Measurements from ENCODE around the gene MBD4.
A peak's percentile ranks its signal among the peaks of the same experiment; 100 is the strongest.
"Not testable (repeated sequence)": the region's sequence is repeated elsewhere in the genome, so short reads cannot be mapped to it uniquely, and the experiment has no call there.

MBD4 gene

DNA sequence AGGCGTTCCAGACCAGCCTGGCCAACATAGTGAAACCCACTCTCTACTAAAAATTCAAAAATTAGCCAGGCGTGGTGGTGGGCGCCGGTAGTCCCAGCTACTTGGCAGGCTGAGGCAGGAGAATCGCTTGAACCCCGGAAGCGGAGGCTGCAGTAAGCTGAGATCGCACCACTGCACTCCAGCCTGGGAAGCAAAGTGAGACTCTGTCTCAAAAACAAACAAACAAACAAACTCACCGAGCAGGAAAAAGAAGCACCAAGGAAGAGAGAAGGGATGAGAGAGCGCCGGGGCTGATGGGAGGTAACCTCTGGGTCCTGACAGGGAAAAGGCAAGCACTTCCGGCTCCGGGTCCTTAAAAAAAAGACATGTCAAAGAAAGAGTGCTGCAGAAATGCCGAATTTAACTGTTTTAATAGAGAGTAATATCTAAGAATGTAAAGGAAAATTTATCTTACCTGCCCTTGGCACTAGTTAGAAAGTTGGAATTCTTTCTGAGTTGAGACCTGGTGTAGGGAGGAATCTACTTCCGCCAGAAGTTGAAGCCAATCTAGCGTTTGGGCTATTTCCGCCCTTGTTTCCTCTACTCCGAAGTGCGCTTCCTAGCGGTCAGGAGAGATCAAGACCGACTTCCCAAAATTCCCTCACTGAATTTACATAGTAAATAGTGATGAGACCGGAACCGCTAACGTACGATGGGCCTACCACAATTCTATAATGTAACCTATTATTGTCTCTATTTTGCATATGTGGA lies 40.4 kb downstream of the MBD4 start:
- H3K9me3 Mint-ChIP-seq: no peaks in the 10 kb centered on the region
- no peaks in the 10 kb centered on the region for H3K27me3 Mint-ChIP-seq (ENCODE audit: low read depth)
- H3K4me1 Mint-ChIP-seq (ENCODE audit: low read depth): peaks cover 27% of the 10 kb centered on the region
- peak overlapping the region; percentile 94 for H3K27ac Mint-ChIP-seq
- peak overlapping the region; percentile 97 for H3K4me3 Mint-ChIP-seq
- peaks cover 8% of the 10 kb centered on the region for H3K36me3 Mint-ChIP-seq (ENCODE audit: low read depth)

DNA sequence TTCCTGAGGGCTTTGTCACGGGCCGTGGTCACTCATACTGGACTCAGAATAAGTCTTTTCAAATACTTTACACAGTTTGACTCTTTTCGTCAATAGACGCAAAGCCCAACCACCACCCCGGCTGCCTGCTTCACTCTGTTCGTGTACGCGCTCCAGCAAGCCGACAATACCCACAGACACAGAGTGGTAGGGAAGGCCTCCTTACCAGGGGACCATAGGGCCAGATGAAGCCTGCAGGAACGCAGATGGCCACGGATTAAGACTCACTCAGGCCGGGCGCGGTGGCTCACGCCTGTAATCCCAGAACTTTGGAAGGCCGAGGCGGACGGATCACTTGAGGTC lies 41.0 kb downstream of the MBD4 start:
- Mint-ChIP-seq H3K9me3 (no peaks in the 10 kb centered on the region), H3K4me1 (ENCODE audit: low read depth) (peaks cover 27% of the 10 kb centered on the region), H3K27ac (peak overlapping the region; percentile 94)

DNA sequence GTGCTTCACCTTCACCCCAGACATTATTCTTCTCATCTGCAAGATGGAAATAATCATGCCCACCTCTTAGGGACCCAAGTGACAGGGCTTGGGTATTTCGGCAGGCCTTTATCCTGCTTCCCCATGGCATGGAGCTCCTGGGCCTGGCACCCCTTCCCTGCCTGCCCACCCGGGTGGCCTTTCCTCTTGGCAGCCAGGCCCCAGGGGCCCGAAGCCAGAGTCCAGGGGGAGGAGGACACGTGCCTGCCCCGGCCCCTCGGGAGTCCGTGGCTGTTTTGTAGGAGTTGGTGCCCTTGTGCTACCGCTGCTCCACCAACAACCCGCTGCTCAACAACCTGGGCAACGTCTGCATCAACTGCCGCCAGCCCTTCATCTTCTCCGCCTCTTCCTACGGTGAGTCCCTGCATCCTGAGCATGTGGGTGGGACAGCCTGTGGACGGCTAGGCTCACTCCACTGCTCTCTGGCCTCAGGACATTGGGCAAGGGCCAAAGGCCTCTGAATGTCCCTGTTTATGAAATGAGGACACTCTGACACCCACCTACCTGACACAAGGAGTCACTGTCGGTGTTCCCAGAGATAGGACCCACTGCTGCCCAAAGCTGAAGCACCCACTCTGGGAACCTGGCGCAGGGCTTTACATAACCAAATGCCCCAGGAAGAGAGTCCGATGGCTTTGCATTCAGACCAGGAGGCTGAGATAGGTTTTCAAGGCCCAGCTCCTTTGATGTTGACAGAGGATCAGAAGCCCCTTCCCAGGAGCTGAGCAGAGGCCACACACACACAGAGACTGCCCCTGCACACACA lies 45.8 kb downstream of the MBD4 start:
- Mint-ChIP-seq H3K36me3 (ENCODE audit: low read depth) (peaks cover 18% of the 10 kb centered on the region), H3K4me1 (ENCODE audit: low read depth) (peaks cover 22% of the 10 kb centered on the region)
- not testable (repeated sequence) for H3K4me3 Mint-ChIP-seq; H3K27me3 Mint-ChIP-seq (ENCODE audit: low read depth); H3K27ac Mint-ChIP-seq; H3K9me3 Mint-ChIP-seq

More for the DNA sequence above, 41.0 kb downstream of the MBD4 start:
- Mint-ChIP-seq H3K36me3 (ENCODE audit: low read depth) (peaks cover 9% of the 10 kb centered on the region), H3K4me3 (peak overlapping the region; percentile 97), H3K27me3 (ENCODE audit: low read depth) (no peaks in the 10 kb centered on the region)

DNA sequence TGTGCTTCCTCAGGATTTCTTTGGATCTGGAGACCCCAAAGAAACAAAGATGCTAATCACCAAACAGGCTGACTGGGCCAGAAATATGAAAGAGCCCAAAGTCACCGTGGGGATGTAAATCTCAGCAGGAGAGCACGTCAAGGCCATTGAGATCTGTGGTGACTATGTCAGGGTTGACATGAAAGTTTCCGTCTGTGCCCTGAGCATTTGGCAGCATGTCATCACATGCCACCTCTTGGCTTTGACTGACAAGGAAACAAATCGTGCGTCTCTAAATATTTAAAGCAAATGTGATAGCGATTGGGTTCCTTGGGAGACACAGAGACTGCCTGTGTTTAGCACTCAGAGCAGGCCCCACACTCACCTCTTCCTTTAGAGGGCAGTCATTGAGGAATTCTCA lies 46.5 kb downstream of the MBD4 start:
- Mint-ChIP-seq H3K9me3 (no peaks in the 10 kb centered on the region), H3K4me1 (ENCODE audit: low read depth) (peaks cover 16% of the 10 kb centered on the region), H3K27me3 (ENCODE audit: low read depth) (no peaks in the 10 kb centered on the region), H3K36me3 (ENCODE audit: low read depth) (peaks cover 19% of the 10 kb centered on the region), H3K27ac (no peak overlapping the region), H3K4me3 (no peak overlapping the region)

DNA sequence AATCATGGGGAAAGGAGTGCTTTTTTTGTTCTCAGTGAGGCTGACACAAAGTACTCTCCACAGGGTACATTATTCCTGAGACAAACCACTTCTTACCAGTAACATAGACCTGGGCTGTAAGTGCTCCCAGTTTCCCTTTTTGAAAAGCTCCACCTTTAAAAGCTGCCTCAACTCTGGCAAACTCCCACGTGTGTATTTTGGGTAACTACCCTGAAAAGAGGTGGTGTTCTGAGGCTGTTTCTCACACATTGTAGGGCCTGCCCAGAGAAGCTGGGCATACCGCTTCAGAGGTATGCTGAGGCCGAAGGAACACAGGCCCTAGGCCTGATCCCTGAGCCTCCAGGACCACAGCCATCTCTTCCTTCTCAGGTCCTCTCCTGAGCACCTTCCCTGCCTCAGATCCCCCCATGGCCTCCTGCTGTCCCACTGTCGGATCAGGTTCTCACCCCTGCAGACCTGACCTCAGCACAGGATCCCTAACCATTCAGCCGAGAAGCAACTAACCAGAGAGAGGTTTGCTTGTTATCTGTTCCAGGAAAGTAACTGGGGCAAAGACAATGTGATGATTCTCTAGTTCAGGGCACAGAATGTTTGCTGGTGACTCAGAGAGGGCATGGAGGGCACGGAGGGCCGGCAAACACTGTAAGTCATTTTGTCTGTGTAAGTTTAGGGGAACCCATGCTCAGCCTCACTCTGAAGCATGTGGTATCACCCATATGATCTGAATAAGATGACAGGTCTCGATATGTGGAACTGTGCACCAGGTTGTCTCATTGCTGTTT lies 47.5 kb downstream of the MBD4 start:
- H3K4me3 Mint-ChIP-seq; H3K9me3 Mint-ChIP-seq; H3K4me1 Mint-ChIP-seq (ENCODE audit: low read depth); H3K27ac Mint-ChIP-seq; H3K27me3 Mint-ChIP-seq (ENCODE audit: low read depth): not testable (repeated sequence)
- peaks cover 28% of the 10 kb centered on the region for H3K36me3 Mint-ChIP-seq (ENCODE audit: low read depth)

DNA sequence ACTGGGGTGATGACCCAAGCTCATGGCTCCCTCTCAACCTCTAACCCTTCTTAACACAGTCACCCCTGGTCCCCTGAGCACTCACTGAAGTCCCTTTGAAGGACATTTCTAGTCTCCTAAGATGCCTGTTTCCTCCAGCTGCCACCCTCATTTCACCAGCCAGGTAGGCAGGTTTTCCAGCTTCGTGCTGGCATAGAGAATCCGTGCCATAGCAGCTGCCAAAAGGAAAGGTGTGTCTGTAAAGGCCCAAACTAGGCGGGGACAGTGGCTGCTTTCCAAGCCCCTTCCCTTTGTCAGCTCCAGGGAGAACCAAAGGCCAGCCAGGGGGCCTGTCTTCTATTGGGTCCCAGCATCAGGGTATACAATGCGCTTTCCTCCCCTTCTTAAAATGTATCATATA lies 48.2 kb downstream of the MBD4 start:
- H3K36me3 Mint-ChIP-seq (ENCODE audit: low read depth): peaks cover 31% of the 10 kb centered on the region
- not testable (repeated sequence) for H3K4me1 Mint-ChIP-seq (ENCODE audit: low read depth); H3K27me3 Mint-ChIP-seq (ENCODE audit: low read depth); H3K4me3 Mint-ChIP-seq; H3K27ac Mint-ChIP-seq; H3K9me3 Mint-ChIP-seq

DNA sequence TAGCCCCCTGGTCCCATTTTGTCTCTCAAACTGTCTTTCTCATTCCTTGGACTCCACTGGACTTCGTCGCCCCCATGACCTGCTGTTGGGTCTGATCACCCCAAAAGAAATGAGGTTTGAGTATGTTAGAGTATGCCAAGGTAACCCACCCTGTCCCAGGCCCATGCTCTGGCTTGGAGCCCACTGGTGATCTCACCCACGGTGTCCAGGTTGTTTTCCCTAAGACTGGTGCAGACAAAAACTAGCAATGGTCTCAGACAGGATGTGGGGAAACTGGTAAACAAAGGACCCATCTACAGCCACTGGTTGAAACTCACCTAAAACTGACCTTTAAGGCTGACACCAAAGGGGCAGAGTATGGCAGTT lies 50.2 kb downstream of the MBD4 start:
- H3K4me3 Mint-ChIP-seq: no peak overlapping the region
- H3K9me3 Mint-ChIP-seq: no peaks in the 10 kb centered on the region
- H3K4me1 Mint-ChIP-seq (ENCODE audit: low read depth): peaks cover 4% of the 10 kb centered on the region
- H3K27me3 Mint-ChIP-seq (ENCODE audit: low read depth): no peaks in the 10 kb centered on the region
- peaks cover 26% of the 10 kb centered on the region for H3K36me3 Mint-ChIP-seq (ENCODE audit: low read depth)
- no peak overlapping the region for H3K27ac Mint-ChIP-seq

DNA sequence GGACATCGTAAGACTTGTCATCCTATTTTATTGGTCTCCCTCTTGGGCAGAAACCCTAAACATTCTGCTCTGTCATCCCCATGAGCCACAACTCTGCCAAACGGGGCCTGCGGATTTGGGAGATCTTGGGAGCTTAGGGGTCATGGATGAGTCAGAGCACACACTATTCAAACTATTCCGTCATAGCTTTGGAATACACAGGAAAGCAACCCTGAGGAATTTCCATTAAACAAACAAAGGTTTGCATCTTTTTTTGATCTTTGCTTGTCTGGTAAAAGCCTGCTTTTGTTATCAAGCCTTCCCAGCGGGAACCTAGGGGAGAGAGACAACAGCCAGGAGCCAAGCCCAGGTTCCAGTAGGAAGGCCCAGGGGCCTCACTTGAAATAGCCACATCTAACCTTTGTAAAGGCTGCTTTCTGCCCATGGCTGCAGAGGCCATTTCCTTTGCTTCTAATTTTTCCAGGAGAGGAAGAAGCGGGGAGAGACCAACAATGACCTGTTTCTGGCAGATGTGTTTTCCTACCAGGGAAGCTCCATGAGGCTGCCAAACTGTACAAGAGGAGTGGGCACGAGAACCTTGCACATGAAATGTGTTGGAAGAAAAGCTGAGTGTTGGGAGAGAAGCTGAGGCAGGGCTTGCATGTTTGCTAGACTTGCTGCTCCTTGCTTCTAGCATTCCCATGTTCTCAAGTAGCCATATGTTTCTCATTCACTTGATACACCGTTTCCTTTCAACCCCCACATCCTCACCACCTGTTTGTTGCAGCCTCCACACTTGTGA lies 50.8 kb downstream of the MBD4 start:
- H3K9me3 Mint-ChIP-seq; H3K27me3 Mint-ChIP-seq (ENCODE audit: low read depth); H3K4me1 Mint-ChIP-seq (ENCODE audit: low read depth); H3K27ac Mint-ChIP-seq; H3K4me3 Mint-ChIP-seq: not testable (repeated sequence)
- peaks cover 23% of the 10 kb centered on the region for H3K36me3 Mint-ChIP-seq (ENCODE audit: low read depth)

DNA sequence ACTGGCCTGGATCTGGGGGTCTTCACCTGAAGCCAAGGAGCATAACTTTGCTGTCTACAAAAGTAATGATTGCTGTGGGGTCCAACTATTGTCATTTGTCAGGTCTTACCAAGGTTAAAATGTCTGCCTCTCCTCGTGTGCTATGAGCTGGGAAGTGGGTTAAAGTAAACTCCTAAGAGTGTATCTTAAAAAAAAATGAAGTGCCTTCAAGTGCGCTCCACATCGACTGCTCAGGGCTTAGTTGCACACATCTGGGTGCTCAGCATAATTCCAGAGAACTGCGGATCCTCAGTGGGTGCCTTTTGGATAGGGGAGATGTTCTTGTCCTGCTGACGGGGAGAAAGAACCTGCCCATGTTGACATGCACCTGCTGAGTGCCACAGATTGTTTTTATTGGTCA lies 52.3 kb downstream of the MBD4 start:
- Mint-ChIP-seq H3K36me3 (ENCODE audit: low read depth) (peaks cover 23% of the 10 kb centered on the region), H3K4me3 (no peak overlapping the region), H3K27me3 (ENCODE audit: low read depth) (no peaks in the 10 kb centered on the region), H3K27ac (no peak overlapping the region), H3K9me3 (no peaks in the 10 kb centered on the region), H3K4me1 (ENCODE audit: low read depth) (peaks cover 2% of the 10 kb centered on the region)

DNA sequence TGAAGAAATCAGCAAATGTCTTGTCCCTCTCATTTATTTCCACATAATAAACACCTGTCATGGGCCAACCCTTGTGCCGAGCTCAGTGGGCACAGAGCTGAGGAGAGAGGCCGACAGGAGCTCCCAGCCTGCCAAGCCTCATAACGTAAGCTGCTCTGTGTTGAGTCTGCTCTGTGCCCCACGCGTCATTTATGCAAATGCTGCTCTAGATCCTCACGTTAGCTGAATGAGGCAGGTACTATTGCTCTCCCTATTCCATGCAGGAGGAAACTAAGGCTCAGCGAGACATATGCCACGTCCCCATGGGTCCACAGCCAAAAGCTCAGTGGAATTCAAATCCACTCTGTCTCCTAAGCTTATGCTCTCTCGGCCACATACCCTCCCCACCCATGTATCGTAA lies 52.8 kb downstream of the MBD4 start:
- Mint-ChIP-seq H3K27ac (no peak overlapping the region), H3K27me3 (ENCODE audit: low read depth) (no peaks in the 10 kb centered on the region), H3K36me3 (ENCODE audit: low read depth) (peaks cover 23% of the 10 kb centered on the region), H3K4me3 (no peak overlapping the region), H3K4me1 (ENCODE audit: low read depth) (peaks cover 2% of the 10 kb centered on the region), H3K9me3 (no peaks in the 10 kb centered on the region)

DNA sequence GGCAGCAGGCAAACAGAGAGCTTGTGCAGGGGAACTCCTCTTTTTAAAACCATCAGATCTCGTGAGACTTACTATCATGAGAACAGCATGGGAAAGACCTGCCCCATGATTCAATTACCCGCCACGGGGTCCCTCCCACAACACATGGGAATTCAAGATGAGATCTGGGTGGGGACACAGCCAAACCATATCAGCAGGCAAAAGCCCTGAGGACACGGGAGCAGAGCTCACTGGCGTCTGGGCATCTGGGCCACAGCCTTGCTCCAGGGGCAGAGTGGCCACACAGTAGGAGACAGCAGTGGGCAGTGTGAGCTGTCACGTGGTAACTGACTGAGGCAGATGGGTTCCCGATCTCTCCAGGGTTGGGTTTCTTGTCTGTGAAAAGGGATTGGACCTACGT lies 54.2 kb downstream of the MBD4 start:
- H3K36me3 Mint-ChIP-seq (ENCODE audit: low read depth): peaks cover 14% of the 10 kb centered on the region
- H3K27me3 Mint-ChIP-seq (ENCODE audit: low read depth); H3K4me1 Mint-ChIP-seq (ENCODE audit: low read depth); H3K27ac Mint-ChIP-seq; H3K9me3 Mint-ChIP-seq; H3K4me3 Mint-ChIP-seq: not testable (repeated sequence)

DNA sequence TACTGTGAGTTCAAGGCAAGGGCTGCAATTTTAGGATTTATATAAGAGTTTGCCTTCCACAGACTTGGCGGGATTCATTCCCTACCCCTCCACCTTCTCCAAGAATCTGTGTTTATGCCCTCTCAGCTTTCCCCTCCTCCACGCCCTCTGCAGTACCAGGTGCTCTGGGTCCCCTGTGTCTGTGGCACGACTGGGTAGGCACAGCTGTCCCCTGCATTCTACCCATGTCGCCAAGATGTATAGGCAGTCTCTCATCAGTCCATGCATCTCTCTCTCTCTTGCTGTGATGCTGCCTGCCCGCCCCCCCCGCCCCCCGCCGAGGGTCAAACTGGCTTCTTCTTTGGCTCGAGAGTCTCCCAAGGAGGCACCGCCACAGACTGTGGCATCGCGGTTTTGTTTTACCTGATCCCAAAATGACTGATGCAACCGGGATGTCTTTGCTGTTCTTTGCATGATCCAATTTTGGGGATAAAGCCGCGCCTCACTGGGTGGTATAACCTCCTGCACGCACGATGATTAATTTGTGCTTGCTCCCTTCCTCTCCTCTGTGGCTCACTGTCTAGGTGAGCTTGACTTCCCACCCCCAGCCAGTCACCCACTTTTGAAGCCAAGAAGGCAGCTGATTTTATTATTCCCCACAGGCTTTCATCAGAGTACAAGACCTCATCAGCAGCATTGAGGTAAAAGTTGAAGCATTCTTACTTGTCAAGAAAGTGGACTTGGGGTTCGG lies 55.0 kb downstream of the MBD4 start:
- Mint-ChIP-seq H3K4me3 (no peak overlapping the region), H3K27ac (no peak overlapping the region), H3K9me3 (no peaks in the 10 kb centered on the region), H3K4me1 (ENCODE audit: low read depth) (peaks cover 2% of the 10 kb centered on the region), H3K27me3 (ENCODE audit: low read depth) (no peaks in the 10 kb centered on the region), H3K36me3 (ENCODE audit: low read depth) (peaks cover 14% of the 10 kb centered on the region)

DNA sequence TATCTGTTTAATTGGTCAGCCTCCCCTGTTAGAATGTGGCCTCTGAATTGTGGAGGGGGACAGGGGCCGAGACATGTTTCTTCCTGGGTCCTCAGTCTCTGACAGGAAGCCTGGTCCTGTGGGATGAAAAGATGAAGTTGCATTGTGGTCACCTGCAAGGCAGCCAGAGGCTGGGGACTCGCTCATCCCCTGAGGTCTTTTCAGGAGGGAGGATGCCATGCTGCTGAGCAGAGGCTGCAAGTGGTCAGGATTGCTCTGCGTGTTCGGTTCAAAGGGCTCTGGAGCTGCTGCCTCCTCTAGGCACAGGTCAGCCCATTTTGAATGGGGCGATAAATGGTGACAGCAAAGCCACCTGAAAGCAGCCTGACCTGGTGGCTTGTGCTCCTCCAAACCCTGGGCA lies 55.6 kb downstream of the MBD4 start:
- H3K9me3 Mint-ChIP-seq; H3K27ac Mint-ChIP-seq; H3K4me3 Mint-ChIP-seq; H3K4me1 Mint-ChIP-seq (ENCODE audit: low read depth); H3K27me3 Mint-ChIP-seq (ENCODE audit: low read depth): not testable (repeated sequence)
- H3K36me3 Mint-ChIP-seq (ENCODE audit: low read depth): peaks cover 17% of the 10 kb centered on the region

All from T-helper 1 cell treated with Interleukin-12 subunit alpha and Interleukin-12 subunit beta and Interleukin-4 antibody, amounts not matched to agents 30 μg/mL and 1 μg/mL, for 36 hours (primary cell).